Spleen (tissue), 3 donors: Measurements from ENCODE around the gene DHRSX.

ENCODE experiments used
- POLR2A ChIP-seq, 3 donors: fragments of 450-650 bp; IDR thresholded peaks; one replicate each; pipeline ENCODE4 v1.5.1; 2017; ENCODE audit warnings: antibody characterized with exemption in 3 of 3, mild to moderate bottlenecking in 1 of 3
- POLR2AphosphoS5 ChIP-seq, 3 donors: sonication (generic); formaldehyde crosslinking; IDR thresholded peaks; one replicate each; pipeline ENCODE4 v1.5.1; 2017; ENCODE audit warnings: antibody characterized with exemption in 3 of 3

- no peak for TF ChIP-seq POLR2A (IDR thresholded peaks at IDR 0.05)
- no peak for TF ChIP-seq POLR2AphosphoS5 (IDR thresholded peaks at IDR 0.05)
These were observed 184.2 kb downstream of the DHRSX start for GRCh38 chrX:2316534-2316933.
